ENCODE data around the gene GSC. TPM values are rescaled to one million over a fixed set of nuclear protein-coding genes. Genes with fewer than 3 reads are reported as not detected.

Gene GSC
- total RNA-seq, result 1.7 TPM
- long read RNA-seq, partial matches to known transcripts, result 0 of 2 reads
- long read RNA-seq, other reads (novel, unspliced or antisense), result 0 of 2 reads

GRCh38 chr14:94769391-94770250 lies at the start of gene GSC:
Gene GSC, minus strand, starts transcription at chr14:94770113. Its CDS starts 98 bp downstream, at chr14:94770015.
- DNase-seq (ENCODE audit: low spot score), result no peak

- DNase-seq (ENCODE audit: low spot score), result peak; percentile 73
Observed at GRCh38 chr14:94819531-94819930, 49.6 kb upstream of the GSC start.

GRCh38 chr14:94816113-94816512 lies 46.2 kb upstream of the GSC start:
- no peak for DNase-seq (ENCODE audit: low spot score)

- peak; percentile 20 for DNase-seq (ENCODE audit: low spot score)
Observed at GRCh38 chr14:94805680-94806288, 35.9 kb upstream of the GSC start.

- DNase-seq (ENCODE audit: low spot score), result no peak
Observed at GRCh38 chr14:94801225-94801624, 31.3 kb upstream of the GSC start.

- peak; percentile 35 for DNase-seq (ENCODE audit: low spot score)
Observed at GRCh38 chr14:94800764-94801163, 30.9 kb upstream of the GSC start.

- peak; percentile 49 for DNase-seq (ENCODE audit: low spot score)
Observed at GRCh38 chr14:94797887-94798286, 28.0 kb upstream of the GSC start.

- no peak for DNase-seq (ENCODE audit: low spot score)
Observed at GRCh38 chr14:94796278-94796677, 26.4 kb upstream of the GSC start.

- peak; percentile 22 for DNase-seq (ENCODE audit: low spot score)
Observed at GRCh38 chr14:94795372-94795771, 25.5 kb upstream of the GSC start.

GRCh38 chr14:94793901-94794300 lies 24.0 kb upstream of the GSC start:
- DNase-seq (ENCODE audit: low spot score), result peak; percentile 59

GRCh38 chr14:94787655-94788054 lies 17.7 kb upstream of the GSC start:
- peak; percentile 28 for DNase-seq (ENCODE audit: low spot score)

- DNase-seq (ENCODE audit: low spot score), result peak; percentile 47
Observed at GRCh38 chr14:94787092-94787491, 17.2 kb upstream of the GSC start.

- DNase-seq (ENCODE audit: low spot score), result peak; percentile 41
Observed at GRCh38 chr14:94780536-94781399, 10.9 kb upstream of the GSC start.

- DNase-seq (ENCODE audit: low spot score), result peak; percentile 39
Observed at GRCh38 chr14:94779713-94780112, 9.8 kb upstream of the GSC start.

- DNase-seq (ENCODE audit: low spot score), result no peak
Observed at GRCh38 chr14:94775871-94776210, 5.9 kb upstream of the GSC start.

- DNase-seq (ENCODE audit: low spot score), result peak; percentile 57
Observed at GRCh38 chr14:94775091-94775870, 5.4 kb upstream of the GSC start.

GRCh38 chr14:94774344-94775090 lies 4.6 kb upstream of the GSC start:
- DNase-seq (ENCODE audit: low spot score), result no peak

- DNase-seq (ENCODE audit: low spot score), result peak; percentile 69
Observed at GRCh38 chr14:94773655-94774343, 3.9 kb upstream of the GSC start.

- peak; percentile 5 for DNase-seq (ENCODE audit: low spot score)
Observed at GRCh38 chr14:94773061-94773648, 3.2 kb upstream of the GSC start.

Data from mesenteric fat pad (tissue), 1 donor.